ENCODE measurements around the gene RPL27A. TPM values are rescaled to one million over a fixed set of nuclear protein-coding genes. Genes with fewer than 3 reads are reported as not detected.

RPL27A gene
- total and polyA plus RNA-seq, 3 donors from 2014 or later: 340 to 1,052 (median 586) TPM

- TF ChIP-seq CTCF (IDR thresholded peaks at IDR 0.05): no peak
- no peak for TF ChIP-seq POLR2A (IDR thresholded peaks at IDR 0.05)
- Histone ChIP-seq H3K36me3 (ENCODE audit: low read depth, missing control alignments) (no peaks in the 10 kb centered on the region), H3K27me3 (no peaks in the 10 kb centered on the region), H3K4me1 (peaks cover 56% of the 10 kb centered on the region), H3K9me3 (no peaks in the 10 kb centered on the region), H3K4me3 (no peak overlapping the region), H3K27ac (peak overlapping the region; percentile 47 to 52)
- no peak for DNase-seq
- WGBS, 2 donors: 65 to 67% methylated on average over 6 of the region's 6 CpGs
- intact Hi-C loops (cut with DNase I; ENCODE audit: low total_unique reads): loop anchor here (10.0 kb wide), 1 partner anchor 76 kb away; no protein-coding TSS in a partner anchor
Observed at GRCh38 chr11:8729067-8729466, 46.5 kb downstream of the RPL27A start.

GRCh38 chr11:8729837-8730696, 47.5 kb downstream of the RPL27A start:
- no peaks in the 10 kb centered on the region for H3K9me3 ChIP-seq
- peak overlapping the region; percentile 47 to 52 for H3K27ac ChIP-seq
- TF ChIP-seq CTCF (IDR thresholded peaks at IDR 0.05) (no peak), POLR2A (IDR thresholded peaks at IDR 0.05) (no peak)
- WGBS, 2 donors: 67 to 71% methylated on average over 34 to 38 of the region's 38 CpGs
- peak overlapping the region in 1 of 2 donors; percentile 1 for H3K4me3 ChIP-seq
- H3K4me1 ChIP-seq: peaks cover 47% of the 10 kb centered on the region
- intact Hi-C loops (cut with DNase I; ENCODE audit: low total_unique reads): loop anchor here (10.0 kb wide), 1 partner anchor 75 kb away; no protein-coding TSS in a partner anchor
- H3K27me3 ChIP-seq: no peaks in the 10 kb centered on the region
- peak; percentile 44 for DNase-seq
- no peaks in the 10 kb centered on the region for H3K36me3 ChIP-seq (ENCODE audit: low read depth, missing control alignments)

GRCh38 chr11:8730697-8731020, 48.1 kb downstream of the RPL27A start:
- Histone ChIP-seq H3K4me1 (peaks cover 47% of the 10 kb centered on the region), H3K4me3 (peak overlapping the region in 1 of 2 donors; percentile 1), H3K9me3 (no peaks in the 10 kb centered on the region), H3K27me3 (no peaks in the 10 kb centered on the region), H3K36me3 (ENCODE audit: low read depth, missing control alignments) (no peaks in the 10 kb centered on the region), H3K27ac (no peak overlapping the region)
- TF ChIP-seq CTCF (IDR thresholded peaks at IDR 0.05) (no peak), POLR2A (IDR thresholded peaks at IDR 0.05) (no peak)
- intact Hi-C loops (cut with DNase I; ENCODE audit: low total_unique reads): no loop called here
- 75 to 79% methylated on average over 13 to 23 of the region's 23 CpGs for WGBS, 2 donors
- no peak for DNase-seq

- Histone ChIP-seq H3K4me1 (peaks cover 53% of the 10 kb centered on the region), H3K4me3 (no peak overlapping the region), H3K27ac (peak overlapping the region in 1 of 2 donors; percentile 75), H3K9me3 (no peaks in the 10 kb centered on the region), H3K36me3 (ENCODE audit: low read depth, missing control alignments) (no peaks in the 10 kb centered on the region), H3K27me3 (no peaks in the 10 kb centered on the region)
- TF ChIP-seq POLR2A (IDR thresholded peaks at IDR 0.05): no peak
- TF ChIP-seq CTCF (IDR thresholded peaks at IDR 0.05): no peak
- DNase-seq: no peak
- WGBS, 2 donors: 81 to 89% methylated on average over 3 of the region's 3 CpGs
- intact Hi-C loops (cut with DNase I; ENCODE audit: low total_unique reads): no loop called here
Observed at GRCh38 chr11:8731647-8732323, 49.2 kb downstream of the RPL27A start.

Measured in testis (tissue), 3 donors.